Epithelial cell of esophagus (primary cell): ENCODE data around the gene C6orf141.
A peak's percentile ranks its signal among the peaks of the same experiment; 100 is the strongest.

Source experiments
- DNase-seq: peaks from one replicate; pipeline ENCODE4 v3.0.0; 2010; ENCODE audit warnings: low read depth
- H3K4me3 ChIP-seq: 2 replicates; pipeline ENCODE4 v1.5.1; 2011; ENCODE audit warnings: mild to moderate bottlenecking, low read length, control low read depth
- TF ChIP-seq, protein P1 (sequence below): IDR thresholded peaks from 2 replicates; pipeline ENCODE4 v1.5.1; 2011; ENCODE audit warnings: low read depth, mild to moderate bottlenecking, low read length, control low read depth, inconsistent platforms; ENCODE audit not compliant: insufficient read depth; ENCODE audit errors: missing control alignments

The C6orf141 gene

GRCh38 chr6:49524541-49524940 is 25.9 kb upstream of the C6orf141 start:
- no peak for DNase-seq
- H3K4me3 ChIP-seq = no peak overlapping the region
- TF ChIP-seq, protein P1, sequence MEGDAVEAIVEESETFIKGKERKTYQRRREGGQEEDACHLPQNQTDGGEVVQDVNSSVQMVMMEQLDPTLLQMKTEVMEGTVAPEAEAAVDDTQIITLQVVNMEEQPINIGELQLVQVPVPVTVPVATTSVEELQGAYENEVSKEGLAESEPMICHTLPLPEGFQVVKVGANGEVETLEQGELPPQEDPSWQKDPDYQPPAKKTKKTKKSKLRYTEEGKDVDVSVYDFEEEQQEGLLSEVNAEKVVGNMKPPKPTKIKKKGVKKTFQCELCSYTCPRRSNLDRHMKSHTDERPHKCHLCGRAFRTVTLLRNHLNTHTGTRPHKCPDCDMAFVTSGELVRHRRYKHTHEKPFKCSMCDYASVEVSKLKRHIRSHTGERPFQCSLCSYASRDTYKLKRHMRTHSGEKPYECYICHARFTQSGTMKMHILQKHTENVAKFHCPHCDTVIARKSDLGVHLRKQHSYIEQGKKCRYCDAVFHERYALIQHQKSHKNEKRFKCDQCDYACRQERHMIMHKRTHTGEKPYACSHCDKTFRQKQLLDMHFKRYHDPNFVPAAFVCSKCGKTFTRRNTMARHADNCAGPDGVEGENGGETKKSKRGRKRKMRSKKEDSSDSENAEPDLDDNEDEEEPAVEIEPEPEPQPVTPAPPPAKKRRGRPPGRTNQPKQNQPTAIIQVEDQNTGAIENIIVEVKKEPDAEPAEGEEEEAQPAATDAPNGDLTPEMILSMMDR = no peak

DNA sequence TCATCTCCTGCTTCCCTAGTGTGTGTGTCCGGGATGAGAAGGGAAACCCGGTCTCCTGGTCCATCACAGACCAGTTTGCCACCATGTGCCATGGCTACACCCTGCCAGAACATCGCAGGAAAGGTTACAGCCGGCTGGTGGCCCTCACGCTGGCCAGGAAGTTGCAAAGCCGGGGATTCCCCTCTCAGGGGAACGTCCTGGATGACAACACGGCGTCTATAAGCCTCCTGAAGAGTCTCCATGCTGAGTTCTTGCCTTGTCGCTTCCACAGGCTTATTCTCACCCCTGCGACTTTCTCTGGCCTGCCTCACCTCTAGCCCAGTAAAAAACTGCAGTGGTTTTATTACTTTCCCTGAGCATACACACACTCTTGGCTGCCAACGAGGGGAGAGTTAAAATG is 23.9 kb upstream of the C6orf141 start:
- no peak overlapping the region for H3K4me3 ChIP-seq
- TF ChIP-seq, protein P1 = no peak
- DNase-seq = no peak

GRCh38 chr6:49527320-49527719 is 23.1 kb upstream of the C6orf141 start:
- TF ChIP-seq, protein P1 = no peak
- DNase-seq = no peak
- no peak overlapping the region for H3K4me3 ChIP-seq

DNA sequence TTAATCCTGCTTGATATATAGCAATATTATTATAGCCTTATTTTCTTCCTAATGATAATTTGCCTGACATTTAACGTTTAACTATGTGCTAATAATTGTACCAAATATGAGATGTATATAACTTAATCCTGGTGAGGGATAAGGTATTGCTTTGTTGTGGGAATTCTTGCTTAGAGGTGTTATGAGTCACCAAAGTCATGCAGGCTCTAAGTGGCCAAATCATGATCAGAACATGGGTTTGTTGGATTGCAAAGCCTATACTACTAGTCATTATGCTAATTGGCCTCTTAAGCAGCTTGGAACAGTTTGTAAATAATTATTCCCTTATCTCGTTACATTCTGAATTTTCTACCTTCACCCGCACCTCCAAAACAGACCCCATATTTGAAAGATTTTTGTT is 21.9 kb upstream of the C6orf141 start:
- peak; percentile 77 for DNase-seq
- H3K4me3 ChIP-seq = no peak overlapping the region
- TF ChIP-seq, protein P1 = no peak

DNA sequence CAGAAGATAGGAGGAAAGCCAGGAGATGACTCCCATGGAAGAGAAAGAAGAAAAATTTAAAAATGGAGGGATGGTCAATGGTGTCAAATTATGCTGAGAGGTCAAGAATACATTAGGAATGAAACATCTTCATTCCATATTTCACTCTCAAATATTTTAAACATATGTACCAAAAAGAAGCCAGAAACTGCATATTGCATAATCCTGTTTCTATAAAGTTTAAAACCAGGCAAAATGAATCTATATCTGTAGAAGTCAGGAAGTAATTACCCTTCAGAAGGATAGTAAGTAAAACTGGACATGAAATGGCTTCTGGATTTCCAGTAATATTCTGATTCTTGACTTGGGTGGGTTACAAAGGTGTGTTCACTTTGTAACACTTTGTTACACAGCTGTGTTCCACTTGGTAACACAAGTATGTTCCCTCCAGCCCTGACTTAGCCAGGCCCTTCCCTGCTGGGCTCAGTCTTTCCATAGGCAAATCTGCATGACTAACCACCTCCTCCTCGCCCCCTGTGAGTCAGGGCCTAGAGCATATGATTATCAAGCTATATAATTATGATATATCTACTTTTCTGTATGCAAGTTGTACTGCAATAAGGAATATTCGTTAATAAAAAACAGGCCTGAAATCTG is 20.2 kb upstream of the C6orf141 start:
- no peak overlapping the region for H3K4me3 ChIP-seq
- TF ChIP-seq, protein P1 = no peak
- DNase-seq = peak; percentile 51

DNA sequence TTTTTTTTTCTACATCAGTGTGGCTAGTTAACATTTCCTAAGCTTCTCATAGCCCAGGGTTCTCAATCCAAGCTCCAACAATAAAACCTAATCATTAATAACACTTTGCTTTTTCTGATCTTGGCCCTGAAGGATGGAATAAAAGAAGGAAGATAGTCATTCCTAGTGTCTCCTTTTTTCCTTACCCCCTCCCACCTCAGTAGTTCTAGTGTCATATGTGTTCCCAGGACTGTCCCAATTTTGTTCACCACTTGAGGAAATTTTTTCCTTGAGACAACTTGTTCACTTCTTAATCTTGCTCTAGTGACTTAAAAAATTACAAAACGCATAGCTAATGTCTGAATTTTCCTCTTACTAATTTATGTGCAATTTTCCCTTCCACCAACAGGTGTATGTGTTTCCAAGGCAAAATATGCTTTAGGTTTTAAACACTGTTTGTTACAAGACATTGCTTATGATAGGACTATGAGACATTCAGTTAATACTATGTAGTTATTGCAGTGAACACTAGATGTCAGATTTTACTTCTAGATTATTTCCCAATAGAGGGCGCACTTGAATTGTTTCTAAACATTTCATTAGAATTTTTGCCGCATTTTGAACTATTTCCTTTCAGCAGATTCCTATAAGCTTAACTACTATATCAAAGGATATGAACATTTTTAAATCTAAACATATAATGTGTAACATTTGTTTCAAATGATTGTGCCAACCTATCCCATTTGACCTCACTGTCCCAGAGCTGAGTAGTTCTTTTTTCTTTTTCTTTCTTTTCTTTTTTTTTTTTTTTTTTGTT is 18.5 kb upstream of the C6orf141 start:
- no peak overlapping the region for H3K4me3 ChIP-seq
- peak; percentile 74 for DNase-seq
- TF ChIP-seq, protein P1 = peak; percentile 61
